Measurements from ENCODE around the gene TBATA. TPM values are rescaled to one million over a fixed set of nuclear protein-coding genes. Genes with fewer than 3 reads are reported as not detected.

Gene TBATA
- total RNA-seq, 1 donor from 2014 or later, result not detected

GRCh38 chr10:70832221-70832620 is 47.0 kb upstream of the TBATA start:
- no peak for DNase-seq (ENCODE audit: extremely low spot score, unreplicated experiment)
- TF ChIP-seq CTCF (IDR thresholded peaks at IDR 0.05), result no peak
- H3K27ac Mint-ChIP-seq (ENCODE audit: unreplicated experiment), result no peak overlapping the region
- H3K4me1 Mint-ChIP-seq (ENCODE audit: unreplicated experiment), result peaks cover 51% of the 10 kb centered on the region
- H3K27me3 Mint-ChIP-seq (ENCODE audit: unreplicated experiment), result no peaks in the 10 kb centered on the region
- H3K36me3 Mint-ChIP-seq (ENCODE audit: unreplicated experiment), result peaks cover 18% of the 10 kb centered on the region
- H3K9me3 Mint-ChIP-seq (ENCODE audit: unreplicated experiment), result no peaks in the 10 kb centered on the region
- no peak overlapping the region for H3K4me3 Mint-ChIP-seq (ENCODE audit: unreplicated experiment)

GRCh38 chr10:70830164-70830563 is 45.0 kb upstream of the TBATA start:
- TF ChIP-seq CTCF (IDR thresholded peaks at IDR 0.05), result no peak
- H3K4me3 Mint-ChIP-seq (ENCODE audit: unreplicated experiment), result no peak overlapping the region
- no peak for DNase-seq (ENCODE audit: extremely low spot score, unreplicated experiment)
- no peak overlapping the region for H3K27ac Mint-ChIP-seq (ENCODE audit: unreplicated experiment)
- peaks cover 37% of the 10 kb centered on the region for H3K4me1 Mint-ChIP-seq (ENCODE audit: unreplicated experiment)
- peaks cover 26% of the 10 kb centered on the region for H3K36me3 Mint-ChIP-seq (ENCODE audit: unreplicated experiment)
- H3K27me3 Mint-ChIP-seq (ENCODE audit: unreplicated experiment), result no peaks in the 10 kb centered on the region
- H3K9me3 Mint-ChIP-seq (ENCODE audit: unreplicated experiment), result no peaks in the 10 kb centered on the region

GRCh38 chr10:70829543-70829942 is 44.4 kb upstream of the TBATA start:
- no peak for TF ChIP-seq CTCF (IDR thresholded peaks at IDR 0.05)
- H3K9me3 Mint-ChIP-seq (ENCODE audit: unreplicated experiment), result no peaks in the 10 kb centered on the region
- H3K4me1 Mint-ChIP-seq (ENCODE audit: unreplicated experiment), result peaks cover 31% of the 10 kb centered on the region
- no peak for DNase-seq (ENCODE audit: extremely low spot score, unreplicated experiment)
- no peak overlapping the region for H3K27ac Mint-ChIP-seq (ENCODE audit: unreplicated experiment)
- no peaks in the 10 kb centered on the region for H3K27me3 Mint-ChIP-seq (ENCODE audit: unreplicated experiment)
- no peak overlapping the region for H3K4me3 Mint-ChIP-seq (ENCODE audit: unreplicated experiment)
- peaks cover 28% of the 10 kb centered on the region for H3K36me3 Mint-ChIP-seq (ENCODE audit: unreplicated experiment)

GRCh38 chr10:70828923-70829322 is 43.7 kb upstream of the TBATA start:
- no peak for TF ChIP-seq CTCF (IDR thresholded peaks at IDR 0.05)
- Mint-ChIP-seq H3K9me3 (ENCODE audit: unreplicated experiment) (no peaks in the 10 kb centered on the region), H3K4me3 (ENCODE audit: unreplicated experiment) (no peak overlapping the region), H3K27ac (ENCODE audit: unreplicated experiment) (no peak overlapping the region), H3K27me3 (ENCODE audit: unreplicated experiment) (no peaks in the 10 kb centered on the region), H3K4me1 (ENCODE audit: unreplicated experiment) (peaks cover 24% of the 10 kb centered on the region), H3K36me3 (ENCODE audit: unreplicated experiment) (peaks cover 33% of the 10 kb centered on the region)
- no peak for DNase-seq (ENCODE audit: extremely low spot score, unreplicated experiment)

- TF ChIP-seq CTCF (IDR thresholded peaks at IDR 0.05), result no peak
- H3K4me3 Mint-ChIP-seq (ENCODE audit: unreplicated experiment), result no peak overlapping the region
- peaks cover 32% of the 10 kb centered on the region for H3K36me3 Mint-ChIP-seq (ENCODE audit: unreplicated experiment)
- DNase-seq (ENCODE audit: extremely low spot score, unreplicated experiment), result no peak
- H3K9me3 Mint-ChIP-seq (ENCODE audit: unreplicated experiment), result no peaks in the 10 kb centered on the region
- peaks cover 7% of the 10 kb centered on the region for H3K4me1 Mint-ChIP-seq (ENCODE audit: unreplicated experiment)
- H3K27ac Mint-ChIP-seq (ENCODE audit: unreplicated experiment), result no peak overlapping the region
- H3K27me3 Mint-ChIP-seq (ENCODE audit: unreplicated experiment), result no peaks in the 10 kb centered on the region
Measured at GRCh38 chr10:70827086-70827757, 42.0 kb upstream of the TBATA start.

All from osteocyte (in vitro differentiated cells).